ENCODE measurements around the gene ACOXL. TPM values are rescaled to one million over a fixed set of nuclear protein-coding genes. Genes with fewer than 3 reads are reported as not detected.

The ACOXL gene
- polyA plus RNA-seq, 5 donors, result 4.7 to 7.5 (median 5.6) TPM

DNA sequence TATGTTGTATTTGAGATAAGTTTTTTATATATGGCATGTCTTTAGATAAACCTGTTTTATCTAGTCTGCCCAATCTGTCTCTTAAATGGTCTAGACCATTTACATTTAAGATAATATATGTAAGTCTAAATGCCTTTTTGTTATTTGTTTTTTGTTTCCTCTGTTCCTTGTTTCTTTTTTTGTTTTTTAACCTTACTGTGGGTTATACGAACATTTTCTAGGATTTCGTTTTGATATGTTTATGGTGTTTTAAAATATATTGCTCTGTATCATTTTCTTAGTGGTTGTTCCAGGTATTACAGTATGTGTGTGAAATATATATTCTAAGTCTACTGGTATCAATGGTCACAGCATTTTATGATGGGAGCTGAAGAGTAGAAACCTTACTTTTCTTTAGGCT lies 401.7 kb downstream of the ACOXL start:
- DNase-seq, result no peak

DNA sequence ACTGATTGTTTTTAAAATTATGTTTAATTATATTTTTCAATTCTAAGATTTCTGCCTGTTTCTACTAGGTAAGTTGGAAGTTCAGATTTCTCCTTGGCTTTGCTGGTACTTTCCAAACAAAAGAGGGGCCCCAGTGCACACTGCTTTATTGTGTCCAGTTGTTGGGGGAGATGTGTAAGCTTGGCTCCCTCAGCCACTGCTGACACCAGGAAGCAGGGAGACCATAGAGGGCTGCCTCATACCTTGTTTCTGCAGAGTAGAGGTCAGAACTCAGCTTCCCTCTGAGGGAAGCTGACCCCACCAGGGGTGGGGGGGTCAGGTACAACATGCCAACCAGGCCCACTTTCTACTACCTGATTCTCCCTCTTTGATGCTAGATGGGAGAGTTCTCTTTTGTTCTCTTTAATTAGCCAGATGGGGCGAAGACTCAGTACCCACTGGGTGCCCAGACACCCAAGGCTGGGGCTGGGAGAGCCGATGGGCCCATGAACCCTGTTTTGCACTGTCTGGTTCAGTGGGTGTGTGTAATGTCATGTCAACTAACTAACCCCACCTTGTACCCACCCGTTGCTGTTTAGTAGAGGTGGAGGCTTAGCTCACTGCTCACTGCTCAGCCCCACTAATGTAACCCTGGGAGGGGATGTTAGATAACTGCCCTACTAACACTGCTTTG lies 403.0 kb downstream of the ACOXL start:
- no peak for DNase-seq

DNA sequence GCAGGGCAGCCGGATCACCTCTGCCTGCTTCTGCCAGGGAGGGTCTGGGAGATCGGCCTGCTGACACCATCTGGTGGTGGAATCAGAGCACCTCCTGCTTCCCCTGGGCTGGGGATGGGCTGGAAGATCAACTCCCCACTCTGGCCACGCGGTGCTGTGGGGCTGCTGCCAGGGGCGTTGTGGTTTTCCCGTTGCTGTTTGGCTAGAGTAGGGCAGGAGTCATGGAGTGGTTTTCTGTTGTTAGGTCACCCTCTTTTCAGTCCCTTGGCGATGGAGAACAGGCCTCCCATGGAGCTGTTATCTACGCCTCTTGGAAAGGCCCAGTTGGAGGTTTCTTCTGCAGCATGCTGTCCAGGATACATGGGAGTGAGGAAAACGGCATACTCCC lies 403.5 kb downstream of the ACOXL start:
- no peak for DNase-seq

DNA sequence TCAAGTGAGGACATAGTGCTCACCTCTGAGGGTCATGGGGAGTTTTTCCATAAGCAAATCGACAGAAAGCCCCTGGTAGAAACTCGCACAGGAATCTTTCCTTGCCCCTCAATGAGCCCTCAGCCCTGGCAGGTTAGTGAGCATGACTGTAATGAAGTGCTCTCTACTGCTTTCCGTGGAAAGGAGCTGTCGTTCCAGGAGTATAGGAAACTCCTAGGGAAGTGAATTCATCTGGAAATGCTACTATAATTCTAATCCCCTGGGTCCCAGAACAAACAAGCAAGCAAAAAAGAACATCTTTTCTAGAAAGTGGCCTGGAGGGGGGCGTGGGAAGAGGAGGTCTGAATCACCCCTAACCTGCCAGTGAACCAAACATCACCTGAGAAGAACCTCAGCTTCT lies 406.5 kb downstream of the ACOXL start:
- DNase-seq, result no peak

DNA sequence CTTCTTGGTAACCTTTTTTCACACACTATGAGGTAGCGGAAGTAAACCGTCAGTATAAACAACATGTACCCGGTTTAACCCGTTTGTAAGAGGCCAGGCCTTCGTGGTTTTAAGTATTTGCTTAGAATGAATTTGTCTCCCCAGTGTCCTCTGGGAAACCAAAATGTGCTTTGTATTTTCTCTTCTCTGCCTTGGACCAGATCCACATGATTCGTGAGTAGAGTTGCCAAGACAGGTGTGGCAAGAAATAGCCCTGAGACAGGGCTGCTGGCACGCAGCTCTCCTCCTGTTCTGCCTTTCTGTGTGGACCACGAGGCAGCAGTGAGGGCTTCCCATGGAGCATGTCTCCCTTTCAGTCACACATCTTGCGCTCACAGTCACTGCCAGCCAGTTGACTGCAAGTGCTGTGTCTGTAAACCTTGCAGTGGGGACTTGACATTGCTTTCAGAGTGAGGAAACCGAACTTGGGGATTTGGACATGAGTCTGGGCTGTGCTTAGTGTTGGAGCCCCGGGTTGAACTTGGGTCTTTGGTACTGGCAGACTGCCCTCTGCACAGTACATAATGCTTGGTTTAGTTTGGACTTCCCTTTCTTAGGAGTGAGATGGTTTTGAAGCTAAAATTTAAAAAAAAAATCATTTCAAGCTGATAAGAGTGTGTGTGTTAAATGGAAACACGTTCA lies 407.4 kb downstream of the ACOXL start:
- DNase-seq, result no peak

DNA sequence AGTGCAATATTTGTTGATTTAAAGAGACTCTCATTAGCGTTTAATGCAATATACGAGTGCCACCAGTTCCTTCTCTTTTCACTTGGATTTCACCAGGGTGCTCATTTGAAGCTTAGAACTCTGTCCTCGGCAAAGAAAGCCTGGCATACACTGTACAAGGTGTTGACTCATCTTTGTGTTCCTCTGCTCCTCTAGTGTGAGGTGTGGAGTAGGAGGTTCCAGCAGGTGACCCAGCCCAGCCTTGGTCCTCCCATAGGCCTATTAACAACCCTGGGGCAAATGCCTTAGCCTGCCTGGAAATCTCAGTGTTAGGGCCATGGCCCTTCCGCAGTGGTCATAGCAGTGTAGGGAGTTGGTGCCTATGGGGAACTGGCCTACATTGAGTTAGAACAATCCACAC lies 408.4 kb downstream of the ACOXL start:
- DNase-seq, result no peak

DNA sequence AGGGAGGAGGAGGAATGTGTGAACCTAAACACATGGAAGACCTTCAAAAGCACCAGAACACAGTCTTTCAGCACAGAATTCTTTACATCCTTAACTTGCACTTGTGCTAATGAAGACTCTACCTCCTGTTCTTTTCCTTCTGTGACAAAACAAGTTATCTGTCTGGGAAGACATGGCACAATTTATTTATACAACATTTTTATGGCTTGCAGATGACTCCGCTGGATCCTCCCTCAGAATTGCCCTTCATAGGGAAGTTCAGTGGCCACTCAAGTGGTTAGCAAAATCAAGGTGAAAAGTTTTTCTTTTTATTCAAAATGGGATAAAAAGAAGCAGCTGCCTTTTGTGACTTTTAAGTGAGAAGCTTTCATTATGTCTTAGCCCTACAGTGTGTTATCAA lies 409.7 kb downstream of the ACOXL start:
- DNase-seq, result no peak

DNA sequence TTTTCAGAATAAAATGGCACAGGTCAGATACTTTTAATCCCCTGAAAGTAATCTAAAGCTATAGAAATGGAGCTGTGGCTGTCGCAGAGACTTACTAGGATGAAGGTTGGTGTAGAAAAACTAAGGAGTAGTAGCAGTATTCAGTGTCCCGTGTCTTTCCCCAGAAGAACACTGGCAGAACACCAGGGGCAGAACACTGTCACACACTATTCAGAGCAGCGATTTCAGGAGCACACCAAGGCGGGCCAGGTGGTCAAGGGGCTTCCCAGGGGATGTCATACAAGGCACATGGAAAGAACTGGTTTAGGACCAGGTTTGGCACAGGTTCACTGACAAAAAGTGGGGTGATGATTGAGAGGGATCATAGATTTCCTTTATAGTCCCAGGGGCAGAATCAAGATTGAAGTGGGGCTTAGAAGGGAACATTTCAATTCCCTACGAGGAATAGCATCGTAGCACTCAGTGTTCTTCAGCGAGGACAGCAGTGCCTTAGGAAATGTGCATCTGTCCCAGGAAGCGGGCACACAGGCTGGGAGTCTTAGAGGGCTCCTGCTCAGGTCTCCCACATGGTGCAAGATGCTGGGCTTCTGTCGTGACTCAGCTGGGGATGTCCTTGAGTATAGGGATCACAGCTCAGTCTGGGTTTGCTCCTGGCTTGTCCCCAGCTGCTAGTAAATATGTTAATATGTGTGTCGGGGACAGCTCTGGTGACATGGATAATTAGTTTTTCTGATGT lies 410.9 kb downstream of the ACOXL start:
- DNase-seq, result no peak

- no peak for DNase-seq
These were observed 411.4 kb downstream of the ACOXL start for GRCh38 chr2:111143843-111144198.

- DNase-seq, result no peak
These were observed 412.9 kb downstream of the ACOXL start for GRCh38 chr2:111145103-111145760.

DNA sequence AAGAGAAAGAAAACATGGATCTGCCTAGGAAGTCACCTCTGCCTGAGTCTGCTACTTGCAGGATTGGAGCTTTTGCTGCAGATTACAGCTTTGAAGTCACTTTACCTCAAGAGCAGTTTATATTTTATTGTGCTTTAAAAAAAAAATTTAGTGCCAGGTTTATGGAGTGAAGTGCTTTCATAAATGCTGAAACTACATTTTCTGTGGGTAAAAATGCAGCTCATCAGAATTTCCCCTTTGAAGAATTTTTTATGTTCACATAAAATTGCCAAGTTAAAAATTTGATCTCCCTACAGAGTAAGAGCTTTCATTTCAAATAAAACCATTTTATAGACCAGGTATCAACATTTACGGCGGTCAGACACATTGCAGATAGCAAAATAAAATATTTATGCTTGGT lies 413.6 kb downstream of the ACOXL start:
- DNase-seq, result no peak

DNA sequence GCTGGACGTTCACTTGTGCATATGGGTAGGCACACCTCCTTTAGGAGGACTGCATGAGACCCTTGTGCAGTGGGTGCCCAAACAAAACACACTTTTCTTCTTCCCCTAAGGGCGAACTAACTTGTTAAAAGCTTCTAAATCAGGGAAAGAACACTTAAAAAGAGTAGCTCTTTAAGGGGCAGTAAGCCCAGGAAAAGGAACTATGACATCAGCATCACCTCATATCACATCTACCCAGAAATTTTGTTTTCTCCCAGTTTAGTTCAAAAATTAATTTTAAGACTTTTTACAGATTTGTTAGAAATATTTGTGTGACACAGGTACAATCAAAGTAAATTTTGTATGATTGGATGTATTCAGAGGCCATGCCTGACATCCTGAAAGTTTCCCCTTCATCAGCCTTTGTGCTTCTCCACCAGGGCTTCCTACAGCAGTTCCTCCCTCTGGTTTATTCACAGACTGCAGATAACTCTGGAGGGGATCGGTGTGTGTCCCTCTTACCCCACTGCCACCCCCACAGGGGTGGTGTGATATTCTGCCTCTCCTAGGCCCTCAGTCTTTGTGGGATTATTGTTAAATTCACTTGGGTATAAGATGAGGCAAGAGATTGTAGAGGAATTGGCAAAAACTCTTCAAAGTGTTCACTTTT lies 416.0 kb downstream of the ACOXL start:
- DNase-seq, result no peak

DNA sequence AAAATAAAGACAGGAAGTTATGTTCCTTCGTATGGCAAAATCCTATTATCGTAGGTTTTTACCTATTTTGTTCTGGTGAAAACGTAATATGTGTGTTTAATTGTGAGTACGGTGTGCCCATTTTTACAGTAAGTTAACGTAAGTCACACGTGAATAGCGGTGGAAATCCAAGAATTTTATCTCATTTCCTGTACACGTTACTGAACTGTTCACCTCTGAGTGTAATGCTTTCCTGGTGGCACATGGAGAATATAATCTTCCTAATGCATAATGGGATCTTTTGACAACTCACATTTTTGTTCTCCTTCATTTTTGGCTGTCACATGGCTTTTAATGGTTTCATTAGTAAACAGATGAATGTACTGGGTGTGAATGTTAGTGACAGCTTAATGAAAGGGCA lies 416.6 kb downstream of the ACOXL start:
- DNase-seq, result no peak

DNA sequence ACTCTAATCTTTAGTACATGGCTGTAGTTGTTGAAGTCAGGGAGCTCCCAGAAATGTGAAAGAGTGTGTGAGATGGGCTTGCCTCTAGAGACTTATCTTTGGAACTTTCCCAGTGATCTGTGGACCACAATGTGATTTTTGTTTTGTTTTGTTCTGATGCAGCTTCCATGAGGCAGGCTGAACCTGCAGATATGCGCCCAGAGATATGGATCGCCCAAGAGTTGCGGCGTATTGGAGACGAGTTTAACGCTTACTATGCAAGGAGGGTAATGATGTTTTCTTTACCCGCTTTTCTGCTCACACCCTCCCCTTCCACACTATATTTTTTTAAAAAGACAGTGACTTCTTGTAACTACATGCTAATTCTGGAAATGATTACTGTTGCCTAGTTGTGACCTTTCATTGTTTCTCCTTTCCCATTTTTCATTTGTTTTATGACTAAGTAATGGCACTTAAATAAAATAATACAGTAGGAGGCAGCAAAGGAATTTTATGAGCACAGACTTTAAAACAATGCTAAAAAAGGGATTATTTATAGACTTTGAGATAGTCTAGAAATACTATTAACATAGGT lies 417.6 kb downstream of the ACOXL start:
- DNase-seq, result no peak

- DNase-seq, result no peak
These were observed 422.4 kb downstream of the ACOXL start for GRCh38 chr2:111154758-111155157.

DNA sequence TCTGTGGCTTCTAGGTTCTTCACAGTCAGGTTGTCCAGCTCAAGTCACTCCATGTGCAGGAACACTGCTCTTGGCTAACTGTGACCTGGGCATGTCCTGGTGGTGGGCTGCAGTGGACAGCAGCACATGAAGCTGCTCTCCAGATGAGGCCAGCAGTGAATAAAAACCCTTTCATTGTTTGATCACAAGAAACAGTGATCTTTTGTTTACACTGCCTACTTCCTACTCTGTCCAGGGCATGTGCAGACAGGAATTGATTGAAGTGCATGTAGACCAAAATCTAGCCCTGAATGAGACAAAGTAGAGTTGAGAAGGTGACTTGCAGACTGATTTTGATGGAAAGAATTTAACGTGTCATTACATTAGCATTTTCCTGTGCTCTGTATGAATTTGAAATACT lies 423.2 kb downstream of the ACOXL start:
- DNase-seq, result no peak

DNA sequence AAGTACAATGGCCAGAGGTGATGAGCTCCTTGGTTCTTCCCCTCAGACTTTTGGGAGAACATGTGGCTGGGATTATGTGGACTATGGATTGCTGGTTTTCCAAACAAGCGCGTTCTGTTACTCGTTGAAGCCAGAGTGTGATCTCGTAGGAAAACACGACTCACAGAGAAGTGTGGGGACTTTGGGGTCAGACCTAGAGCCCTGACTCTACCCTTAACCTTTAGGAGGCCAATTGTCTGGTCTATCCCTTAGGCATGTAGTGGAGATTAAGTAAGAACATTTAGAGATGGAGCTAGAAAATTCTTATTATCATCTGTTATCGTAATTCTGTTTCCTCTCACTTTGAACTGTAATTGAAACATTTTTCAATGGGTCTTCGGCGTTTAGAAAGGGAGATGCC lies 424.2 kb downstream of the ACOXL start:
- no peak for DNase-seq

- no peak for DNase-seq
These were observed 424.8 kb downstream of the ACOXL start for GRCh38 chr2:111157071-111157661.

GRCh38 chr2:111157798-111158197 lies 425.4 kb downstream of the ACOXL start:
- DNase-seq, result no peak

GRCh38 chr2:111159641-111160040 lies 427.3 kb downstream of the ACOXL start:
- DNase-seq, result no peak

DNA sequence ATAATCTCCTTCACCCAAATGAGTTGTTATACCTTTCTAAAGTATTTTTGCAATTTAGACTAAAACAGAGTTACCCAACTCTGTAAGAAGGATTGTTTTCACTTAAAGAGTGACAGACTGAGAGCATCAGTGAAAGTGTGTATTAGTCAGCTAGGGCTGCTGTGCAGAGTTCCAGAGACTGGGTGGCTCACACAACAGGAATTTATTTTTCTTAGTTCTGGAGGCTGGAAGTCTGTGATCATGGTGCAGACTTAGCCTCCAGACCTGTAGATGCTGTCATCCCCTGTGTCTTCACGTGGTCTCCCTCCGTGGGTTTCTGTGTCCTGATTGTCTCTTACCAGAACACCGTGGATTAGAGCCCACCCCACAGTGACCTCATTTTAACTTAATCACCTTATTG lies 428.4 kb downstream of the ACOXL start:
- DNase-seq, result no peak

Measured in right lung (tissue), 5 donors.